NCI-H2227 (cell line): ENCODE results near the gene GAS7.

Experiments used
- DNase-seq: peaks from one replicate; lab custom pipeline; 2025; ENCODE audit not compliant: unreplicated experiment; lab: John Stamatoyannopoulos, UW

GAS7 gene

GRCh38 chr17:10201680-10202079, 3.3 kb upstream of the GAS7 start:
- no peak for DNase-seq

- DNase-seq: no peak
These were observed 2.2 kb upstream of the GAS7 start for GRCh38 chr17:10200645-10201044.

GRCh38 chr17:10200016-10200415, 1.6 kb upstream of the GAS7 start:
- DNase-seq: no peak

- no peak for DNase-seq
These were observed 491 bp downstream of the GAS7 start for GRCh38 chr17:10197721-10198508.

DNA sequence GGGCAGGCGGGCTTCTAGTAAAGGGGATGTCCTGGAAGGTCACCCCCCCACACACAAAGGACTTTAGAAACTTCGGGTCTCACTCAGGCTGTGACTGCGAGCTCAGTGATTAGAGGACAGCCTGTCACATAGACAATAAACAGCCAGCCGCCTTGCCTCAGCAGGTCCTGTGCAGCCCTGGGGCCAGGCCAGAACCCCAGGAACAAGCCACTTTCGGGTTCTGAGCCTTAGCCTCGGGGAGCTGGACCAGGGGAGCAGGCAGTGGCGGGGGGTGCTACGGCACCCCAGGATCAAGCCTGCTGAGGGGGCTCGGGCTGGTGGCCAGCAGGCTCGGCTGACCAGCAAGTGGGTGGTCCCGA, 1.1 kb downstream of the GAS7 start:
- DNase-seq: no peak

- no peak for DNase-seq
These were observed 1.5 kb downstream of the GAS7 start for GRCh38 chr17:10196941-10197340.

GRCh38 chr17:10196384-10196895, 2.0 kb downstream of the GAS7 start:
- DNase-seq: no peak

DNA sequence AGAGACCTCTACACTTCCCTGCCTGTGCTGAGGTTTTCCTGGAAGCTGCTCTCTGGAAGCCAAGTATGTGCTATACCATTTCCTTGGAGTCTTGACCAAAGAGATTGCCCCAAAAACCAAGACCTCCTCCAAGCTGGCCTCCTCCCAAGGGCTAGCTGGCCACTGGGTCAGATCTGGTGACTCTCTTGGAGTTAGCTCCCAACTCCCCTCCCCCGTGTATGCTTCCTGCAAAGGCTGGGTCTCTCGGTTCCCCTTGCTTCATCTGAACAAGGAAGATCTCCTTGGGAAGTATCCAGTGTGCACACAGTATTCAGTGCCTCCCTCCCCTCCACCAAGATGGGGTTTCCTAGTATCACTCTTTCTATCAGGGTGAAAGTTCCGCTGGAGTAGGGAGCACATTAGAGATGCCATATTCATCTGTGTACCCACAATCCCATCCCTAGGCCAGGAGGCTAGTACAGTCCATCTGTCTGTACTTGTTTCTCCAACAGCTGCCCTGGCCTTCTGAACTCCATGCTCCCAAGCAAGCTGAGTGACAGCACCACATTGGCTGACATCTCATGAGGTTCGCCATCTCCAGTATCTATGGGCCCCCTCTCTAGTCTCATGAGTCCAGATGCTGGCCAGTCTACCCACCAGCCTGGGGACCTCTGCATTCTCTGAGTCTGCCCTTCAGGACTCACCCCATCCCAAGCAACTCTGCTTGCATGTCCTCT, 3.2 kb downstream of the GAS7 start:
- DNase-seq: no peak

DNA sequence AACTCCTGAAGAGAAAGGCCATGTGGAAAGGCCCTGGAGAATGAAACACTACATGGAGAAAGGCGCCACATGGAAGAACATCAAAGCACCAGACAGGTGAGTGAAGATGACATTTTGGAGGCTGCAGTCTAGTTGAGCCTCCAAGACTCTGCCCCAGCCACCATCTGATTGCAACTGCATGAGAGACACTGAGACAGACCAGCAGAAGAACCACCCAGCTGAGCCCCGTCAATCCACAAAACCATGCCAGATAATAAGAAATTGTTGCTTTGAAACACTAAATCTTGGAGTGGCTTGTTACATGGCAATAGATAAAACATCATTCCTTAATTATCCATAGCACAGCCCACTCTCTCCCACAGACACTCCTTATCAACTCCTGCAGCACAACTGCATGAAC, 4.8 kb downstream of the GAS7 start:
- DNase-seq: no peak

- DNase-seq: no peak
These were observed 5.4 kb downstream of the GAS7 start for GRCh38 chr17:10192972-10193371.

DNA sequence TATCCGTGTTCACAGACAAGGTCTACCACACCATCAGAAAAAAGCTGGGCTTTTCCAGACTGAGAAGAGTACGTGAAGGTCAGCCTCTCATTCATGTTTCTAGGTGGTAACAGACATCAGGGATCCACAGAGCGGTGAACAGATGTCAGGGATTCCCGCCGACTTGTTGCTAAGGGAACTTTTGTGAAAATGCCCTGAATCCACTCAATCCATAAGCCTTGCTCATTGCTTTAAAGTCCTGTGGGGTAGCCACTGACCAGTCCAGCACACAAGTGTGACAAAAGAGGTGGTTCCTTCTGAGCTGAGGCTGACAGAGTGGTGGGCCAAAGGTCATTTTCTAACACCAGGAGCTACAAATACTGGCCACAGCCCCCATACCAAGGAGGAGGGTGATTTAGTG, 5.9 kb downstream of the GAS7 start:
- DNase-seq: no peak

DNA sequence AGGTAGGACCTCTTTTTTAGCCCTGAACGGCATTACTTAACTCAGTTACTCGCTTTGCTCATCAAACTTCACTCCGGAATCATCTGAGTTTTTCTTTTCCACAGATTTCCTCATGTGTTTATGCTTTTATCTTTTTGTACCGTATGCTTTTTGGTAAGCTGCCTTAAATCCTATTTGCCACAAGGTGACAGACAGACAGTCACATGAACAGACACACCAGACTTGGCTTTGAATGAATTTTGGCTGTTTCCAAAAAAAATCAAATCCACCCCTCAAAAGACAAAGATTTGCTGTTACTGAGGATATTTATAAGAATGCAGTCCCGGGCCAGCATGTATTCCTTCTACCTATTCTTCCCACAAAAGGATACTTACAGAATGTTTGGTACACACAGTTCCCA, 10.9 kb downstream of the GAS7 start:
- no peak for DNase-seq

GRCh38 chr17:10186771-10187410, 11.5 kb downstream of the GAS7 start:
- DNase-seq: no peak

- no peak for DNase-seq
These were observed 14.2 kb downstream of the GAS7 start for GRCh38 chr17:10183931-10184930.

- DNase-seq: no peak
These were observed 15.6 kb downstream of the GAS7 start for GRCh38 chr17:10182785-10183184.

- no peak for DNase-seq
These were observed 19.9 kb downstream of the GAS7 start for GRCh38 chr17:10178506-10178991.

GRCh38 chr17:10177913-10178505, 20.4 kb downstream of the GAS7 start:
- no peak for DNase-seq

GRCh38 chr17:10177131-10177912, 21.1 kb downstream of the GAS7 start:
- DNase-seq: no peak

DNA sequence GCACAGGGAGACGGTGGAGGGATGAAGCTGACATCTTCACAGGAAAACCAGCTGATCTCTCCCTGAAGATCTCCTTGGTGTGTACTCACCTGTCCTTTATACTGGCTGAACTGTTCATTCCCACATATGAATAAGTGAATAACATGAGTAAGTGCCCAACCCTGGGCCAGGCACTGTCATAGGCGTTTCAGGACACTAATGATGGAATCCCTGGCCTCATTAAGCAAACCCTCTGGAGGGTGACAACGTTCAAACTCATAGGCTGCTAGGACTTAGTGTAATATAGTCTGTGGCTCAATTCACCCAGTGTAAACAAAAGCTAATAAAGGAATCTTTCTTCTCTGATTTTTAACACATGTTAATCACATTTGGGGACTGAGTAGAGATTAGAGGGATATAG, 24.5 kb downstream of the GAS7 start:
- no peak for DNase-seq
